ENCODE data around the gene NANOGP8. TPM values are rescaled to one million over a fixed set of nuclear protein-coding genes. Genes with fewer than 3 reads are reported as not detected.

The NANOGP8 gene
- total RNA-seq, 4 donors from 2014 or later: 0.63 to 3.3 (median 0.71) TPM; not detected in 1

DNA sequence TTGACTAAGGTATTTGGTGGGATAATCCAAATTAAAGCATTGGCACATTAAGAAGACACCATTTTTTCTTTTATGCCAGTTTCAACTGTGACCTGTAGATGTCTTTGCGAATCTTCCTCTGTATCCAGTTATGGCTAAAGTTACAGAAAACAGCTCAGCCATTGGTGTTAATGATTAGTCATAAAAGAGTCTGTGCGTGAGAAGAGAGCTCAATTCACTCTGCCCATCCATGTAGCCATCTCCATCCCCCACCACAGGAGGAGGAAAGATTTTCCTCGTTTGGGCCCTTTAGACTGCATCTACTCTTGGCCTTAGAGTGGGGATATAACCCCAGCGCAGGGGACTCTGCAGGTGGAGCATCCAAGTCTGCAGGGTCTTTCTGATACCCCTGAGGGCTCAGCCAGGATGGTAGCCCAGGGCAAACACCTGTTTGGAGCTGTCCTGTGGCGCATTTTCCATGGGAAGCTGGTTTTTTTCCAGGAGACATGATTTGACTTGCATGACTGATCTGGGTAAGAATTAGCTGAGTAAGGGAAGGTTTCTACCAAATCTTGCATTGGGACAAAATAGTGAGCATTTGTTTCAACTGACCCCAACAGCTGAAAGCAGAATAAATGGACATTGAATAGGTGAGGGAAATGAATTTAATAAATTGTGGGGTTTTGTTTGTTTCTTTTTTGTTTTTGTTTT, 29.5 kb downstream of the NANOGP8 start:
- TF ChIP-seq EP300 (IDR thresholded peaks at IDR 0.05) (no peak), POLR2AphosphoS5 (IDR thresholded peaks at IDR 0.05) (no peak)
- H3K27me3 ChIP-seq: no peaks in the 10 kb centered on the region
- no peaks in the 10 kb centered on the region for H3K4me1 ChIP-seq
- H3K4me3 ChIP-seq: no peak overlapping the region
- DNase-seq (ENCODE audit: extremely low spot score): no peak
- no peak overlapping the region for H3K27ac ChIP-seq (replicated peaks in 1 of 4)
- no peaks in the 10 kb centered on the region for H3K9me3 ChIP-seq
- 92% methylated on average over 5 of the region's 5 CpGs for WGBS
- H3K36me3 ChIP-seq: no peaks in the 10 kb centered on the region
- intact Hi-C loops (cut with DNase I): no loop called here

GRCh38 chr15:35054380-35054779, 30.7 kb downstream of the NANOGP8 start:
- no peaks in the 10 kb centered on the region for H3K36me3 ChIP-seq
- WGBS: 98% methylated on average over 6 of the region's 6 CpGs
- no peaks in the 10 kb centered on the region for H3K4me1 ChIP-seq
- DNase-seq (ENCODE audit: extremely low spot score): no peak
- H3K27me3 ChIP-seq: no peaks in the 10 kb centered on the region
- no peaks in the 10 kb centered on the region for H3K9me3 ChIP-seq
- intact Hi-C loops (cut with DNase I): no loop called here
- no peak overlapping the region for H3K4me3 ChIP-seq
- H3K27ac ChIP-seq (replicated peaks in 1 of 4): no peak overlapping the region
- TF ChIP-seq EP300 (IDR thresholded peaks at IDR 0.05) (no peak), POLR2AphosphoS5 (IDR thresholded peaks at IDR 0.05) (no peak), POLR2A (IDR thresholded peaks at IDR 0.05; ENCODE audit: low read depth) (no peak)

- intact Hi-C loops (cut with DNase I): no loop called here
- Histone ChIP-seq H3K4me1 (no peaks in the 10 kb centered on the region), H3K27me3 (no peaks in the 10 kb centered on the region), H3K9me3 (no peaks in the 10 kb centered on the region), H3K27ac (replicated peaks in 1 of 4) (no peak overlapping the region), H3K36me3 (no peaks in the 10 kb centered on the region), H3K4me3 (no peak overlapping the region)
- no peak for DNase-seq (ENCODE audit: extremely low spot score)
- TF ChIP-seq POLR2AphosphoS5 (IDR thresholded peaks at IDR 0.05) (no peak), POLR2A (IDR thresholded peaks at IDR 0.05; ENCODE audit: low read depth) (no peak), CTCF (IDR thresholded peaks at IDR 0.05) (no peak)
Measured at GRCh38 chr15:35047996-35048395, 37.1 kb downstream of the NANOGP8 start.

DNA sequence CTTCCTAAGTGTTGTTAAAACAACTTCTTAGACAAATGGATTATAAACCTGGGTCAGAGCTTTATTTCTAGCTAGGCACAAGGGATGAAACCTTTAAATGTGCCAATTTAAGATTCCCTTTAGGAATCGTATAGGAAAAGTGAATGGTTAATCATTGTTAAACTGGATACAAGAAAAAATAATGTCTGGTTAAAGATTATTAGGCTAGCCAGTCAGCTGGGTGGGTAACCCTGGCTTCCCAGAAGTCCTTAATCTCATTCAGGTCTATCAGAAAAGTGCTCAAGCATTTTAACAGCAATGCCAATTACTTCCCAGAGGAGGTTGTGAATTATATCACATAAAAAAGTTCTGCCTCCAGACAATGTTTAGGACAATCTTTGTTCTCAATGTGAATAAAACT, 37.6 kb downstream of the NANOGP8 start:
- Histone ChIP-seq H3K9me3 (no peaks in the 10 kb centered on the region), H3K4me3 (no peak overlapping the region), H3K4me1 (no peaks in the 10 kb centered on the region), H3K27ac (replicated peaks in 1 of 4) (no peak overlapping the region), H3K27me3 (no peaks in the 10 kb centered on the region), H3K36me3 (no peaks in the 10 kb centered on the region)
- 70% methylated on average over 1 of the region's 1 CpG for WGBS
- intact Hi-C loops (cut with DNase I): no loop called here
- no peak for TF ChIP-seq EP300 (IDR thresholded peaks at IDR 0.05)
- no peak for TF ChIP-seq POLR2A (IDR thresholded peaks at IDR 0.05; ENCODE audit: low read depth)
- TF ChIP-seq POLR2AphosphoS5 (IDR thresholded peaks at IDR 0.05): no peak
- TF ChIP-seq CTCF (IDR thresholded peaks at IDR 0.05): no peak
- no peak for DNase-seq (ENCODE audit: extremely low spot score)

GRCh38 chr15:35043373-35044095, 41.6 kb downstream of the NANOGP8 start:
- WGBS: 29% methylated on average over 2 of the region's 2 CpGs
- TF ChIP-seq POLR2AphosphoS5 (IDR thresholded peaks at IDR 0.05): no peak
- TF ChIP-seq EP300 (IDR thresholded peaks at IDR 0.05): no peak
- no peak for TF ChIP-seq POLR2A (IDR thresholded peaks at IDR 0.05; ENCODE audit: low read depth)
- no peak for TF ChIP-seq CTCF (IDR thresholded peaks at IDR 0.05)
- Histone ChIP-seq H3K9me3 (no peaks in the 10 kb centered on the region), H3K4me3 (no peak overlapping the region), H3K36me3 (no peaks in the 10 kb centered on the region), H3K4me1 (no peaks in the 10 kb centered on the region), H3K27ac (replicated peaks in 1 of 4) (no peak overlapping the region), H3K27me3 (no peaks in the 10 kb centered on the region)
- DNase-seq (ENCODE audit: extremely low spot score): no peak
- intact Hi-C loops (cut with DNase I): no loop called here
